ENCODE measurements around the gene RAB40C. TPM values are rescaled to one million over a fixed set of nuclear protein-coding genes. Genes with fewer than 3 reads are reported as not detected.

RAB40C gene
- total RNA-seq, 1 donor from 2014 or later: 31.6 TPM

DNA sequence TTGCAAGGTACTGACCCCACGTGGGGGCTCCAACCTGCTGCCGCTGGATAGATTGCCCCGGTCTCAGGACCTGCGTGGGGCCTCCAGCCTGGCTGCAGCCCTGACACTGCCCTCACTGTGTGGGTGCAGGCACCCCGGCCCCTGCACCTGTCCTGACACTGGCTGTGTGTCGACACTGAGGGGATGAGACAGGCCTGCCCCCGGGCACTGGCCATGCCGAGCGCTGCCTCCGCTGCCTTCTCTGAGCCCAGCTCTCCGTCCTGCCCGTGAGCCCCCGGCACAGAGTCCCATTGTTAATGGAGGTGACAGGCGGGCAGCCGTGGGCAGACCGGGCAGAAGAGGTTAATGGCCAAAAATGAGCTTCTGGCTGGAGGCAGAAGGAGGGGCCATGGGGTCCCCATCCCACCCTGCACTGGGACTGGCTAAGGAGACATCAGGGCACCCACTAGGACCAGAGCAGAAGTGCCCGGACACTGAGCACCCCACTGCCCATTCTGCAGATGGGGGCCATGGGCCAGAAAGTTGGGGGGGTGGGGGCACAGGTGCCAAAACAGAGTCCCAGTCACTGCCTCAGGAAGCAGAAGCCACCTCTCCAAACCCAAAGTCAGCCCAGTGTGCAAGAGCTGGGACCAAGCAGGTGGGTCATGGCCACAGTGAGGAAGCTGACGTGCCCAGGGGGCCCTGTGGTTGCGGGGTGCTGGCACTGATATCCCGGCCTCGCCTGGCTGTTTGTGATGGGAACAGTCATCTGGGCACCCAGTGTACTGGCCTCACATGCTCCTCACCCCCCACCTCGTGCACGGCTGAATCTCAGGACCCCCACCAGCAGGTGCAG lies 32.2 kb upstream of the RAB40C start:
- H3K36me3 Mint-ChIP-seq (ENCODE audit: low read depth): no peaks in the 10 kb centered on the region
- TF ChIP-seq, protein P1, sequence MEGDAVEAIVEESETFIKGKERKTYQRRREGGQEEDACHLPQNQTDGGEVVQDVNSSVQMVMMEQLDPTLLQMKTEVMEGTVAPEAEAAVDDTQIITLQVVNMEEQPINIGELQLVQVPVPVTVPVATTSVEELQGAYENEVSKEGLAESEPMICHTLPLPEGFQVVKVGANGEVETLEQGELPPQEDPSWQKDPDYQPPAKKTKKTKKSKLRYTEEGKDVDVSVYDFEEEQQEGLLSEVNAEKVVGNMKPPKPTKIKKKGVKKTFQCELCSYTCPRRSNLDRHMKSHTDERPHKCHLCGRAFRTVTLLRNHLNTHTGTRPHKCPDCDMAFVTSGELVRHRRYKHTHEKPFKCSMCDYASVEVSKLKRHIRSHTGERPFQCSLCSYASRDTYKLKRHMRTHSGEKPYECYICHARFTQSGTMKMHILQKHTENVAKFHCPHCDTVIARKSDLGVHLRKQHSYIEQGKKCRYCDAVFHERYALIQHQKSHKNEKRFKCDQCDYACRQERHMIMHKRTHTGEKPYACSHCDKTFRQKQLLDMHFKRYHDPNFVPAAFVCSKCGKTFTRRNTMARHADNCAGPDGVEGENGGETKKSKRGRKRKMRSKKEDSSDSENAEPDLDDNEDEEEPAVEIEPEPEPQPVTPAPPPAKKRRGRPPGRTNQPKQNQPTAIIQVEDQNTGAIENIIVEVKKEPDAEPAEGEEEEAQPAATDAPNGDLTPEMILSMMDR (conservative IDR thresholded peaks at IDR 0.05): no peak
- H3K27me3 Mint-ChIP-seq (ENCODE audit: low read depth): peaks cover 38% of the 10 kb centered on the region
- H3K27ac Mint-ChIP-seq (ENCODE audit: unreplicated experiment): no peak overlapping the region
- no peak overlapping the region for H3K4me3 Mint-ChIP-seq
- no peak for DNase-seq (ENCODE audit: low read depth, low spot score)
- H3K9me3 Mint-ChIP-seq: no peaks in the 10 kb centered on the region
- peaks cover 10% of the 10 kb centered on the region for H3K4me1 Mint-ChIP-seq

DNA sequence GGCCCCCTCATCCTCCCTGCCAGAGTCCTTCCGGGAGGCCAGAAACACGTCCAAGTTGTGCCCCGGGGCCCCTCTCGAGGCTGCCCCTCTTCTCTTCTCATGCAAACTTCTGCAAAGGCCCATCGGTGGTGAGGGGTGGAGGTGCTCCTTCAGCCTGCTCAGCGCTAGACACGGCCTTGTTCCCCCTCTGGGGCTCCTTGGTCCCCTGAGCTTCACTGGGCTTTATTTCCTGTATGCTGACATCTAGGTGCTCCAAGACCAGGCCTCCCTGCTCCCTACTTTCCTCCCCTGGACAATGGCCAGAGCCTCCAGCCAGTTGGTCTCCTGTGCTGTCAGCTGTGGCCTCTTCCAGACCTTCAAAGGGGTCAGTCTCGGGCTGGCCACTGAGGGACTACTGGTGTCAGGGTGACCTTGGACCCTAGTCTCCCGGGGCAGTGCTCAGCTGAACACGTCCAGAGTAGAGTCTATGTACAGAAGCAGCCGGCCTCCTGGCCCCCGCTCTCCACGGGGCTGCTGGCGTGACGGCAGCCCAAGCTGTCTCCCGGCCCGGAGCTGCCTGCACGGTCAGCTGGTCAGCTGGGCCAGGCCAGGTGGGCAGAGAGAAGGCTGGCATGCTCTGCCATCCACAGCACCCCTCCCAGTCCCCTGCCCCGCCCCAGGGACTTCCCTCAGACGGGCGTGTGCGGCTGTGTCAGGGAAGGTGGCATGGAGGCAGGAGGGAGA lies 31.4 kb upstream of the RAB40C start:
- Mint-ChIP-seq H3K4me1 (peaks cover 10% of the 10 kb centered on the region), H3K4me3 (peak overlapping the region; percentile 23), H3K36me3 (ENCODE audit: low read depth) (no peaks in the 10 kb centered on the region), H3K9me3 (no peaks in the 10 kb centered on the region), H3K27ac (ENCODE audit: unreplicated experiment) (no peak overlapping the region), H3K27me3 (ENCODE audit: low read depth) (peaks cover 43% of the 10 kb centered on the region)
- DNase-seq (ENCODE audit: low read depth, low spot score): no peak
- TF ChIP-seq, protein P1 (conservative IDR thresholded peaks at IDR 0.05): no peak

DNA sequence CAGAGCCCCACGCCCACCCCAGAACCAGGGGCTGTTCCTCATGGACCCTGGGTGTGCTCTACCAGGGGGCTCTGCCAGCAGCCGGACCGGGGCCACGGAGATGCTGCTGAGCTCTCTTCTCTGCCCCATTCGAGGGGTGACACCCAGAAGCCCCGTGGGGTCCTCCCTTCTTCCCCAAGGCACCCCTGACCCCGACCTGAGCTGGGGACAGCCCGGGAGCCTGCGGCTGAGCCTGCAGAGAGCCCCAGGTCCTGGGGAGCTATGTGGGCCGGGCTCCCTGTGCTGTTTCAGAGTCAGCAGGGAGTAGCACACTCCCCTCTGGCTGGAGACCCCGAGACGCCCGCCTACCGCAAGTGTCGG lies 30.9 kb upstream of the RAB40C start:
- H3K36me3 Mint-ChIP-seq (ENCODE audit: low read depth): no peaks in the 10 kb centered on the region
- no peaks in the 10 kb centered on the region for H3K9me3 Mint-ChIP-seq
- peaks cover 10% of the 10 kb centered on the region for H3K4me1 Mint-ChIP-seq
- no peak overlapping the region for H3K27ac Mint-ChIP-seq (ENCODE audit: unreplicated experiment)
- peaks cover 43% of the 10 kb centered on the region for H3K27me3 Mint-ChIP-seq (ENCODE audit: low read depth)
- no peak overlapping the region for H3K4me3 Mint-ChIP-seq
- DNase-seq (ENCODE audit: low read depth, low spot score): no peak
- TF ChIP-seq, protein P1 (conservative IDR thresholded peaks at IDR 0.05): no peak

DNA sequence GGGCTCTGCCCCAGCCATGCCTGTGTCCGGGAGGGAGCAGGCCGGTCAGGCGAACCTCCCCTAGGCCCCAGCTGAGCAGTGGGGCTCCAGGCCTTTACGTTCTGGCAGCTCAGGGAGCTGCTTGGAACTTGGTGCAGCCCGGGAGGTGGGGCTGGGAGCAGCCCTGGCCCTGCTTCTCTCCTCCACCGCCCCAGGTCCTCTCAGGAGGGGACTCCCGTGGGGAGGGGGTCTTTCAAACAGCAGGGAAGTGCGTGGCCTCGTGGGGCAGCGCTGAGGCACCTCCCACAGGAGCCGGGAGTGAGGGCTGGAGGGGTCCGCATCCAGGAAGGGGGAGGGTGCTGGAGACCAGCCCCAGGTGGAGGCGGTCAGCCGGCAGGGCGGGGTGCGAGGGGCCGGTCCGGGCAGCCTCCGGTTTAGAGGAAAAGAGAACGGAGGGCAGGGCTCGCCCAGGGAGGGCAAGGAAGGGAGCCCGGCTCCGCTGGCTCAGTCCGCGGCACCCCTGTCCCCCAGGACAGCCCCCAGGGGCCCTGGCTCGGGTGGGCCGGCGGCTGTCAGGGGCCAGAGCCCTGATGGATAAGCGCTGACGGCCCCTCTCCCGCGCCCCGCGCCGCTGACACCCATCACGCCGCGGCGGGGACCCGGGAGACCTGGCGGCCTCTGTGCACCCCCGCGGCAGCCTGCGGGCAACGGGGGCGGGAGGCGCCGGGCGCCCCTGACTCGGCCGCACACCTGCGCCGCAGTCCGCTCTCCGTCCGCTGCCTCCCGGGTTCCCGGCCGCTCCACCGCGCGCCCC lies 30.3 kb upstream of the RAB40C start:
- H3K36me3 Mint-ChIP-seq (ENCODE audit: low read depth): no peaks in the 10 kb centered on the region
- no peak overlapping the region for H3K4me3 Mint-ChIP-seq
- H3K27me3 Mint-ChIP-seq (ENCODE audit: low read depth): peaks cover 43% of the 10 kb centered on the region
- no peaks in the 10 kb centered on the region for H3K9me3 Mint-ChIP-seq
- DNase-seq (ENCODE audit: low read depth, low spot score): no peak
- no peak overlapping the region for H3K27ac Mint-ChIP-seq (ENCODE audit: unreplicated experiment)
- TF ChIP-seq, protein P1 (conservative IDR thresholded peaks at IDR 0.05): no peak
- H3K4me1 Mint-ChIP-seq: peaks cover 5% of the 10 kb centered on the region

DNA sequence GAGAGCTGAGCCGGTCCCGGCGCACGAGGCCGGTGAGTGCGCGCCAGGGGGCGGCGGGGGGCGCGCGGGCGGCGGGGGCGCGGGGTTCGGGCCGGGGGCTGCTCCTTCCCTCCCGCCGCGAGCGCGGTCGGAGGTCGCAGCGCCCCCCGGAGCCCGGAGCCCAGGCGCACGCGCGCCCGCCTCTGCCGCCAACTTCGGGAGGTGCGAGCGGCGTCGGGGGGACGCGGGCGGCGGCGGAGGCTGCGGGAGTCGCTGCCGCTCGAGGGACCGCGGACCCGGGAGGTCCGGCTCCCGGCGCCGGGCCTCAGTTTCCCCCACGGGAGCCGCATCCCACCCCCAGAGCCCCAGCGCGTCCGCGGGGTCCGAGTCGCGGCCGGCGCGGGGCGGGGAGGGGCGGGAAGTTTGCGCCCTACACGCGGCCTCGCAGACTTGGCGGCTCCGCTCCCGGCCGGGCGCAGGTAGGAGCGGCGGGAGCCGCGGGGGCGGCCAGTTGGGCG lies 29.6 kb upstream of the RAB40C start, which contains the start of gene PRR35:
TSS of gene PRR35 (plus strand) at position 191 of the 497 bp plus-strand sequence. CDS start 2,901 bp downstream, outside the sequence.
- Mint-ChIP-seq H3K27ac (ENCODE audit: unreplicated experiment) (no peak within 1 kb of the TSS), H3K4me3 (no peak within 1 kb of the TSS), H3K27me3 (ENCODE audit: low read depth) (peaks cover 43% of the 10 kb centered on the region), H3K9me3 (no peaks in the 10 kb centered on the region), H3K36me3 (ENCODE audit: low read depth) (no peaks in the 10 kb centered on the region), H3K4me1 (peaks cover 4% of the 10 kb centered on the region)
- DNase-seq (ENCODE audit: low read depth, low spot score): no peak
- TF ChIP-seq, protein P1 (conservative IDR thresholded peaks at IDR 0.05): no peak
